OCI-LY1 (cell line): Measurements from ENCODE around the gene CHN1.

Experiments used
- CTCF ChIP-seq: fragments of 200-600 bp; sonication (generic), shearing (Covaris generic); IDR thresholded peaks from 2 replicates; pipeline ENCODE4 v1.5.1; 2017; ENCODE audit warnings: mild to moderate bottlenecking, antibody characterized with exemption, low read length, moderate library complexity, mixed read lengths
- EZH2 ChIP-seq: fragments of 200-600 bp; sonication (generic), shearing (Covaris generic); IDR thresholded peaks from 2 replicates; pipeline ENCODE4 v1.8.0; 2017; ENCODE audit warnings: borderline replicate concordance, mixed run types, mild to moderate bottlenecking, antibody characterized with exemption, low read length, moderate library complexity, mixed read lengths

DNA sequence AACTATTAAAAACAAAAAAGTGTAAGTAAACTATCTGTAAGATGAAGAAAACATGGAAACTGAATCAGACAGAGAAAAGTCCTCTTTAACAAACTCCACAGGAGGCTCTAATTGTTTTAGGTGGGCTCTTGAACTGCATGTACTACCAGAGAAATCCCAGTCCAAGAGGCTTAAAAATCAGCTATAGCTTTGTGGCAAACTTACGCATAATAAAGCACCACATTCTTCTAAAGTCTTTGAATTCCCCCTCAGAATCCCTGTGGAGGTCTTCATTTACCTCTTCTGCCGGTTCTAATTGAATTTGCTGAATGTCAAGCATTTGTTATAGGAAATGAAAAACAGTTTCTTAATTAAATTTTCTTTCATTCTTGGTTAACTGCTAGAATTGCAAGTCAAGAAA, 40.8 kb downstream of the CHN1 start:
- TF ChIP-seq CTCF (no peak), EZH2 (no peak)
